Cerebellar cortex (tissue), 1 donor: ENCODE data around the gene CNGB1.
"Not testable (repeated sequence)": the region's sequence is repeated elsewhere in the genome, so short reads cannot be mapped to it uniquely, and the experiment has no call there.

ENCODE experiments used
- DNase-seq: peaks from one replicate; pipeline ENCODE4 v3.0.0-alpha.2; 2015; ENCODE audit warnings: low spot score

The CNGB1 gene

DNA sequence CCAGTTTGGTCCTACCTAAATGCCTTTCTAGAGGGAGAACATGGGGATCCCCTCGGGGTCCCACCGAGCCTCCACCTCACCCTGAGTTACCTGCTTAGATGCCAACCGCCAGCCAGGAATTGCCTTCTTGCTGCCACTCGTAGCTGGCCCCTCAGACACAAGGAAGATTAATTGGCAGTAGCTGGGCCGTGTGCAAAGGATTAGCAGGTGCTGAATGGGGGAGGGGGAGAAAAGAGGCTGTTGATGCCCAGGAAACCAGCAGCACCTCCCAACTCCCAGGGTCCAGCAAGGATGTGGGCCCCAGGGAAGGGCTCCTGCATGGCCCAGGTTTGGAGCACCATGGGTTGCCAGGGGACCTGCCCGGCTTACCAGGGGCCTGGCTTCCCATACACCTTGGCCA, at the start of gene CNGB1:
TSS of gene CNGB1 (minus strand) at position 159 of the 400 bp plus-strand sequence. CDS start 3,842 bp downstream, outside the sequence.
- no peak for DNase-seq

DNA sequence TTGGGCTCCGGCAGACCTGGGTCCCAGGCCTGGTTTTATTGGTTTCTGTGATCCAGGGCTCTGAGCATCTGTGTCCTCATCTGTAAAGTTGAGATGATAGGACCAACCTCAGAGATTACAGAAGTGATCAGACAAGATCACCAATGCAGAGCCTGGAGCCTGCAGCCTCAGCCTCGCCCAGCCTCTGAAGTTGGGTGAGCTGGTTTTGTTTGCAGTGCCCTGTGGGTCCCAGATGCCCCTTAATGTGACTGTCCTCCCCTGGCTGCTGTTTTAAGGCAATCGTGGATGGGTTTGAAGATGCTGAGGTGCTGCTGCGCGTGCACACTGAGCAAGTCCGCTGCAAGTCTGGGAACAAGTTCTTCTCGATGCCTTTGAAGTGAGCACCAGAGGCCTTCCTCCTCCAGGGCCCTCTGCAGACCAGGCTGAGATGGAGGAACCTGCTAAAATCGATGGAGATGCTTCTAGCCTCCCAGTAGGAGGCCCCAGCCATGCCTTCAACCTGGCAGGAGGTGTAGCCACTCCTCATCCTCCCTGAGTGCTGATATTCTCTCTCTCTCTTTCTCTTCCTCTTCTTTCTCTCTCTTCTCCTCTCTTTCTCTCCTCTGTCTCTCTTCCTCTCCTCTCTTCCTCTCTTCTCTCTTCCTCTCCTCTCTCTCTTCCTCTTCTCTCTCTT, 49.1 kb upstream of the CNGB1 start:
- DNase-seq: no peak

- DNase-seq: no peak
Observed at GRCh38 chr16:58018803-58019202, 47.9 kb upstream of the CNGB1 start.

DNA sequence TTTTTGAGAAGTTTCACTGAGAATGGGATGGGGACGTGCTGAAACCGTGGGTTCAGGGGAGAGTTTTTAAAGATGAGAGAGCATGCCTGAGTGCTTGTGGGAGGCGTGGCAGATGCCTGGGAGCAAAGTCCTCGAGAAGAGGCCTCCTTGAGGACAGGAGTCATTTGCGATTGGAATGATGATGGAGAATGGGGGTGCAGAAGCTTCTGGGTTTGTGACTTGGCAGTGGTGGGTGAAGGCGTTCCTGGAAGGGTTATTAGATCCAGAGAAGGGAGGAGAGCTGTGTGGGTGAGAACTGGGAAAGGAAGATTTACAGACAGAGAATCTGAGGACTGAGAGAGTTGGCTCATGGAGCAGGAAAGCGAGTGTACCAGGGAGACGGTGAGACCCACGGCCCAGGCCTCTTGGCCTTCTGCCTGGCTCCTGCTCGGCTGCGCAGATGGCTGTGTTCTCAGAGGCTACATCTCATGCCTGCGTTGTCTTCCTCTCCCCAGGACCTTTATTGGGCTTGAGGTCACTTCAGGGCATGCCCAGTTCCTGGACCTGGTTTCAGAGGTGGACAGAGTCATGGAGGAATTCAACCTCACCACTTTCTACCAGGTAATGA, 46.0 kb upstream of the CNGB1 start:
- DNase-seq: peak; percentile 81

DNA sequence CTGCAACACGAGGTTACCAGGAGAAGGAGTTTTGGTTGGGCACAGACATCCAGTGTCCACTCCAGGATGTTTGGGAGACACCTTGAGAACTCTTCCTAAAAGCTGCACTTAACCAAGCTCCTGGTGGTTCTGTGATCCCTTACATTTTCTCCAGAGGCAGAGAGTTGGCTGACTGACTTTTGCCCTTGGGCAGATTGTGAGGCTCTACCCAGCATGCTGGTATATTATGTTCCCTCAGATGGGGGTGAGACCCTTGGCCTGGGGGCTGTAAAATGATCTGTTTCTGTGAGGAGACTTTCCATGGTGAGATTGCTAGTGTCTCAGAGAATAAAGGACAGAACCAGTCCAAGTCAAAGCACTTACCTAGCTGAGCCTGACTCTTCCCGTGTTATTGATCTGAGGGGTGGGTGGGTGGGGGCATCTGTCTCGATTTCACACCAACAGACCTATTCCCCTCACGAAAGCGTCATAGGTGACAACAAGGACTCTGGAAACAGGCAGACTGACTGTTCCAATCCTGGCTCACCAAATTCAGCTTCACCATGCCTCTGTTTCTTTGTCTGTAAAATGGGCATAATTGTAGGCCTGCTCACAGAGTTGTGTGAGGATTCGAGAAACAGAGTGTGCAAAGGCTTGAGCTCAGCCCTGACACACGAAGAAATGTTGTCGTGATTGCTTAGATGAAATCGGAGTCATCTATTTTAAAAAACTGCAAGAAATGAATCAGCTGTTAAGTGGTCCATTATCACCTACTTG, 42.5 kb upstream of the CNGB1 start:
- DNase-seq: no peak

GRCh38 chr16:58012481-58012880, 41.6 kb upstream of the CNGB1 start:
- no peak for DNase-seq

DNA sequence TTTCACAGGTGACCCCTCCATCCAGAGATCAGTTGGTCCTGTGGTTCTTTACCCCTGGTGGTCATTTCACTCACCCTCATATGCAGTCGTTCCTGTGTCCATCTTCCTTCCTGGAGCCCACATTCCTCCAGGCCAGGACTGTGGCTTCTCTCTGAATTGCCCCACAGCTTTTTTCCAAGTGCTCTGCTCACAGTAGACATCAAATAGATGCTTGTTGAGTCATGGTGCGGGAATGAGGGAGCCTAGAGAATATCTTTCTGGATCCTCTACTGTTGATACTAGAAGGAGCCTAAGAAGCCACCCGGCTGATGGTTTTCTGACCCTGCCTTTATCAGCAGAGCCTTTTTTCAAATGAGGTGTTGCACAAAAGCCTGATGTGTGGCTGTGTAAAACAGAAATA, 40.7 kb upstream of the CNGB1 start:
- no peak for DNase-seq

- no peak for DNase-seq
Observed at GRCh38 chr16:58010886-58011285, 40.0 kb upstream of the CNGB1 start.

GRCh38 chr16:58009856-58010416, 39.0 kb upstream of the CNGB1 start:
- no peak for DNase-seq

- DNase-seq: not testable (repeated sequence)
Observed at GRCh38 chr16:58004736-58005135, 33.8 kb upstream of the CNGB1 start.

- no peak for DNase-seq
Observed at GRCh38 chr16:58002936-58003335, 32.0 kb upstream of the CNGB1 start.

DNA sequence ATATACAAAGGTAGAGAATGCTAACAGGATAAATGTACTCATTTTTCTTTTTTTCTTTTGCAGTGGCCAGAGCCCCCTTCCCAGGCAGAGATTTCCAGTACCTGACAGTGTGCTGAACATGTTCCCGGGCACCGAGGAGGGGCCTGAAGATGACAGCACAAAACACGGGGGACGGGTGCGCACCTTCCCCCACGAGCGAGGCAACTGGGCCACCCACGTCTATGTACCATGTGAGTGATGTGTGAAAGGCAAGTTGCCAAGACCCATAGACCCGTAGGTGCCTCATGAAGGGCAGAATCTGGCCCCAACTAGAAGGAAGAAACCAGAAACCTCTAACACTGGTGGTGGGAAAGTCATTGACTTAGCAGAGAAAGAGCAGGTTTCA, 31.5 kb upstream of the CNGB1 start:
- no peak for DNase-seq

- DNase-seq: no peak
Observed at GRCh38 chr16:58001781-58002415, 31.0 kb upstream of the CNGB1 start.

DNA sequence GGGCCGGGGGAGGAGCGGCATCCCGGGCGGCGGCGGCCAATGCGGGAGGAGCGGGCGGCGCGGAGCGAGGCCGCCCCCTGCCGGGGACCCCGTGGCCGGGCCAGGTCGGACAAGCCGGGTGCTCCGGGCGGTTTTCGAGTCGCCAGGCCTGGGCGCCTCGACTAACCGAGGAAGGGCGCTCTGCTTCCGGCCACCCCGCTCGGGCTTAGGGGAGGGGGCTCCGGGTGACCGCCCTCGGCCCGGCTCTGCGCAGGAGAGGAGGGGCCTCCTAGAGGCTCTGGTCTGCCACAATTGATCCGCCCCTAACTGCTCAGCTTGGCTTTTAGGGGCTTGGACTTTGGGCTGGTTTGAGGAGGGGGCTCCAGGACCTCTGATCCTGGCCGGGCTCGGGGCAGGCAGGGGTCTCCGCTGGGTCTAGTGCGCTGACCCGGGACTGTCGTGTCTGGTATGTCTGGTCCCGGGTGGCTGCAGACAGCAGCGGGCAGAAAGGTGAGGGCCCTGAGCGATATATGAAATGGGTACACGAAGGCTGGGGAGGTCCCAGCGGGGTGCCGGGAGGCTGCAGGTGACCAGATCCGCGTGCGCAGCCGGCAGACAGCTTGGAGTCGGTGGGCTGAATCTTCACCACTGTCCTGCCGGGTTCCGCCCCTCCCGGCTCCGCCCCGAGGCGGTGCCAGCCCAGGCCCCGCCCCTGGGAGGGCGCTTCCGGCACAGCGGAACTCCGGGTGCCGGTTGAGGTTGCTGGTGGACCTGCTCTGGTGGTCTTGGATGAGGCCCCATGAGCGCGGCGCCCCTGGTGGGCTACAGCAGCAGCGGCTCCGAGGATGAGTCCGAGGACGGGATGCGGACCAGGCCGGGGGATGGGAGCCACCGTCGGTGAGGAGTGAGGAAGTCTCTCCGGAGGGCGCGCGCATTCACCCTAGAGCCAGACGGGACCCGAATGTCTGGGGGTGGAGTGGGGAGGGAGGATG, 30.1 kb upstream of the CNGB1 start, which contains the start of gene USB1:
TSS of gene USB1 (plus strand) at position 702 of the 971 bp plus-strand sequence. CDS start at position 779, 77 bp downstream.
- DNase-seq: peak; percentile 80

DNA sequence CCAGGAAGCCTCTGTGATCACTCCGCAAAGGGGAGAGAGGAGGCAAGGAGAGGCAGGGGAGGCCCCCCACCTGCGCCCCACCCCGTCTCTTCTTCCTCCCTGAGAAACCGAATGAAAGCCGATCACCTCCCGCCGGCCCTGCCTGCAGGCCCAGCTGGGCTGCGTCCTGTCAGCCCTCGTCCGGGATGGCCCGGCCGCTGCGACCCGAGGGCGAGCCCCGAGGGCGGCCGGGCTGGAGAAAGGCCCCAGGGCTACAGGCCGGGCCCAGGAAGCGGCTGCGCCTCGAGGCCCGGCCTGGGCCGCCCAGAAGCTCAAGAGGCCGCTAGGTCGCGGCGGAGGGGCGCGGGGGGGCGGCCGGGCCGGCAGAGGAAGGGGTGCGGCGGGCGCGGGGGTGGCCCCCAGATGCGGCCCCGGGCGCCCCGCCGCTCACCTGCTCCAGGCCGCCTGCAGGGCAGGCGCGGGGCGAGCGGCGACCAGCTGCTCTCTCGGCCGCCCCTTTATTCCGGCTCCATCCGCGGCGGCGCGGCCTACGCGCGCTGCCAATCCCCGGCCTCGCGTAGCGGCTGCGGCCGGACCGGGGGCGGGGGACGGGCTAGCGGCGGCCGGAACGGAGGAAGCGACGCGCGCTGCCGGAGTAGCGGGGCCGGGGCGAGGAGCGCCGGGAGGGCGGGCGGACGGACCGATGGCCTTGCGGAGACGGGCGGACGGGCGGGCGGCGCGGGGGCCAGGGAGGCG, 29.2 kb upstream of the CNGB1 start, which contains the start of gene ZNF319:
TSS of gene ZNF319 (minus strand) at position 702 of the 735 bp plus-strand sequence. CDS start 2,407 bp downstream, outside the sequence.
- DNase-seq: no peak

GRCh38 chr16:57999366-57999970, 28.5 kb upstream of the CNGB1 start:
- no peak for DNase-seq

- DNase-seq: no peak
Observed at GRCh38 chr16:57998992-57999365, 28.1 kb upstream of the CNGB1 start.

- no peak for DNase-seq
Observed at GRCh38 chr16:57998486-57998885, 27.6 kb upstream of the CNGB1 start.

DNA sequence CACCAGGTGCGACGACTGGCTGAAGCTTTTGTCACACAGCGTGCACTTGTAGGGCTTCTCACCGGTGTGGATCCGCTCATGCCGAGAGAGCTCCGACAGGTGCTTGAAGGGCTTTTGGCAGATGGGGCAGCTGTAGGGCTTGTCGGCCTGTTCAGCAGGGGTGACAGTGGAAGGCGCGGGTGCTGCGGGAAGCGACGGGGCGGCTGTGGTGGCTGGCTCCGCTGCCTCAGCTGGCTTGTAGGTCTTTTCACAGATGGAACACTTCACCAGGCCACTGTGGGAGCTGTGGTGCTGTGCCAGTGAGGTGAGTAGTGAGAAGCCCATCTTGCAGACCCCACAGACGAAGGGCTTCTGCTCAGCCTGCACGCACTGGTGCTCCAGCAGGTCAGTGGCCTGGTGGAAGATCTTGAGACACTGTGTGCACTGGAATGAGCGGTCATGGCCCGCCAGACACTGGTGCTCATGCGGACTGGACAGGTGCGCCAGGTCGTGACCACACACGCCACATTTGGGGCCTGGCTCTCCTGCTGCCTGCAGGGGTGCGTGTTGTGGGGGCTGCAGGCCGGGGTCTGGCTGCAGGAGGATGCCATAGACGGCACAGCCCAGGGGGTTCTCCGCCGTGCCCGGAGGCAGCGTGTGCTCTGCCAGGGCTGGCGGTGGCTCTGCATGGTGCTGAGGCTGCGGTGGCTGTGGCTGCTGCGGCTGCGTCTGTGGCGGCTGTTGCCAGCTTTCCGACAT, 26.8 kb upstream of the CNGB1 start:
- no peak for DNase-seq
